H1 (cell line): Measurements from ENCODE around the gene MPRIP. TPM values are rescaled to one million over a fixed set of nuclear protein-coding genes. Genes with fewer than 3 reads are reported as not detected.

Source experiments
- CTCF ChIA-PET: fragments of 300-600 bp; sonication (Branson Sonifier 250); formaldehyde crosslinking; loops from one replicate; lab custom pipeline; 2021; ENCODE audit not compliant: partially characterized antibody; lab: Charles Lee
- POLR2A ChIA-PET: fragments of 300-600 bp; sonication (Branson Sonifier 250); formaldehyde crosslinking; loops from one replicate; lab custom pipeline; 2021; ENCODE audit warnings: inconsistent platforms; ENCODE audit not compliant: partially characterized antibody; lab: Charles Lee
- DNase-seq, 2 experiments: peaks; one replicate each; pipeline versions ENCODE4 v3.0.0 to v3.0.0-alpha.2; 2010 to 2022; ENCODE audit warnings: low spot score in 2 of 2, low read depth in 1 of 2, mixed read lengths in 1 of 2
- FAIRE-seq: peaks from 2 replicates; lab custom pipeline; 2011; peaks lifted over from hg19 to GRCh38; lab: Jason Lieb, UNC
- H2AFZ ChIP-seq: 2 replicates; pipeline ENCODE4 v1.8.1; 2012; ENCODE audit warnings: low read length, inconsistent platforms
- H2AK5ac ChIP-seq: 2 replicates; pipeline ENCODE4 v1.6.1; 2013; ENCODE audit warnings: low read depth, low read length
- H2BK120ac ChIP-seq: replicated peaks from 2 replicates; pipeline ENCODE3; 2013; ENCODE audit warnings: low read depth, low read length, inconsistent platforms
- H2BK12ac ChIP-seq: 2 replicates; pipeline ENCODE4 v1.6.1; 2013; ENCODE audit warnings: low read depth, low read length
- H2BK15ac ChIP-seq: 2 replicates; pipeline ENCODE4 v1.6.1; 2013; ENCODE audit warnings: low read length
- H2BK20ac ChIP-seq: 2 replicates; pipeline ENCODE4 v1.6.1; 2013; ENCODE audit warnings: low read length
- H2BK5ac ChIP-seq: 2 replicates; pipeline ENCODE4 v1.6.1; 2013; ENCODE audit warnings: low read depth, low read length
- H3K14ac ChIP-seq: 2 replicates; pipeline ENCODE4 v1.6.1; 2013; ENCODE audit warnings: inconsistent platforms; ENCODE audit not compliant: insufficient read length
- H3K18ac ChIP-seq: 2 replicates; pipeline ENCODE4 v1.6.1; 2013; ENCODE audit warnings: low read length; ENCODE audit errors: extremely low read depth
- H3K23ac ChIP-seq: 2 replicates; pipeline ENCODE4 v1.6.1; 2013; ENCODE audit warnings: inconsistent platforms; ENCODE audit not compliant: insufficient read length
- H3K23me2 ChIP-seq: 2 replicates; pipeline ENCODE4 v1.6.1; 2013; ENCODE audit warnings: low read depth, low read length
- H3K27ac ChIP-seq: 2 replicates; pipeline ENCODE4 v1.6.1; 2011; ENCODE audit warnings: low read depth, low read length, inconsistent platforms
- H3K27me3 ChIP-seq, 4 experiments: replicated peaks in 1 of 4; 1 replicate in 1 of 4; 2 replicates in 3 of 4; pipeline versions ENCODE4 v1.6.1 to v1.8.1; 2011 to 2013; ENCODE audit warnings: low read length in 3 of 4, mild to moderate bottlenecking in 3 of 4, inconsistent platforms in 2 of 4, mixed read lengths in 2 of 4, moderate library complexity in 1 of 4; ENCODE audit not compliant: control insufficient read depth in 3 of 4, insufficient read depth in 3 of 4; ENCODE audit errors: extremely low read depth in 1 of 4
- H3K36me3 ChIP-seq, 4 experiments: 2 replicates each; pipeline versions ENCODE4 v1.6.1 to v1.8.1; 2011 to 2013; ENCODE audit warnings: mild to moderate bottlenecking in 4 of 4, low read length in 3 of 4, moderate library complexity in 2 of 4, control low read depth in 1 of 4, inconsistent platforms in 1 of 4; ENCODE audit not compliant: insufficient read depth in 4 of 4, control insufficient read depth in 2 of 4
- H3K4ac ChIP-seq: replicated peaks from 2 replicates; pipeline ENCODE3; 2013; ENCODE audit warnings: low read length, low read depth, mixed read lengths, inconsistent platforms; ENCODE audit not compliant: insufficient read length
- H3K4me1 ChIP-seq, 4 experiments: replicated peaks in 1 of 4; 1 replicate in 1 of 4; 2 replicates in 3 of 4; pipeline versions ENCODE4 v1.6.1 to v1.8.1; 2011 to 2013; ENCODE audit warnings: low read length in 3 of 4, inconsistent platforms in 2 of 4, mixed read lengths in 1 of 4; ENCODE audit not compliant: insufficient read depth in 4 of 4, control insufficient read depth in 3 of 4
- H3K4me2 ChIP-seq, 2 experiments: 2 replicates each; pipeline versions ENCODE4 v1.6.1 to v1.8.1; 2011 to 2013; ENCODE audit warnings: low read depth in 2 of 2, low read length in 2 of 2, control low read depth in 1 of 2, inconsistent platforms in 1 of 2, mild to moderate bottlenecking in 1 of 2; ENCODE audit not compliant: insufficient read depth in 1 of 2
- H3K4me3 ChIP-seq, 4 experiments: fragments of 200-600, 300-600 bp in 1 of 4; sonication (generic), shearing (Covaris generic), sonication (Bioruptor Twin) in 1 of 4; 2 replicates each; pipeline versions ENCODE4 v1.5.1 to v1.8.1; 2011 to 2016; ENCODE audit warnings: low read length in 4 of 4, low read depth in 3 of 4, control low read depth in 2 of 4, inconsistent platforms in 2 of 4, mild to moderate bottlenecking in 2 of 4, mixed read lengths in 1 of 4, moderate library complexity in 1 of 4; ENCODE audit not compliant: insufficient read depth in 2 of 4; ENCODE audit errors: extremely low read depth in 1 of 4
- H3K56ac ChIP-seq: replicated peaks from 2 replicates; pipeline ENCODE3; 2013; ENCODE audit warnings: low read depth, mild to moderate bottlenecking, mixed read lengths, low read length, inconsistent platforms; ENCODE audit not compliant: insufficient read length
- H3K79me1 ChIP-seq: 2 replicates; pipeline ENCODE4 v1.6.1; 2013; ENCODE audit warnings: low read depth, low read length, control low read depth
- H3K79me2 ChIP-seq, 2 experiments: 2 replicates each; pipeline versions ENCODE4 v1.6.1 to v1.8.1; 2012 to 2013; ENCODE audit warnings: low read length in 2 of 2, mild to moderate bottlenecking in 2 of 2, inconsistent platforms in 1 of 2; ENCODE audit not compliant: insufficient read depth in 2 of 2, control insufficient read depth in 1 of 2
- H3K9ac ChIP-seq, 4 experiments: replicated peaks in 1 of 4; 1 replicate in 1 of 4; 2 replicates in 3 of 4; pipeline versions ENCODE4 v1.6.1 to v1.8.1; 2011 to 2013; ENCODE audit warnings: low read depth in 3 of 4, low read length in 3 of 4, control low read depth in 2 of 4, mild to moderate bottlenecking in 2 of 4, moderate library complexity in 2 of 4, inconsistent platforms in 1 of 4; ENCODE audit errors: extremely low read depth in 1 of 4
- H3K9me3 ChIP-seq, 2 experiments: 2 replicates each; pipeline versions ENCODE4 v1.6.1 to v1.8.1; 2012 to 2013; ENCODE audit warnings: mild to moderate bottlenecking in 2 of 2, moderate library complexity in 2 of 2, control low read depth in 1 of 2, inconsistent platforms in 1 of 2, low read depth in 1 of 2, low read length in 1 of 2, mixed read lengths in 1 of 2; ENCODE audit not compliant: insufficient read depth in 2 of 2
- H4K20me1 ChIP-seq, 2 experiments: replicated peaks in 1 of 2; 2 replicates each; pipeline versions ENCODE3 to v1.8.1; 2011 to 2013; ENCODE audit warnings: inconsistent platforms in 2 of 2, low read length in 2 of 2, mild to moderate bottlenecking in 1 of 2; ENCODE audit not compliant: insufficient read depth in 2 of 2, control insufficient read depth in 1 of 2
- H4K5ac ChIP-seq: 2 replicates; pipeline ENCODE4 v1.6.1; 2013; ENCODE audit warnings: low read length, low read depth, mixed read lengths, inconsistent platforms; ENCODE audit not compliant: insufficient read length
- H4K8ac ChIP-seq: 2 replicates; pipeline ENCODE4 v1.8.0; 2013; ENCODE audit warnings: mild to moderate bottlenecking, moderate library complexity, low read length, inconsistent platforms; ENCODE audit not compliant: insufficient read depth; ENCODE audit errors: extremely low read depth
- H4K91ac ChIP-seq: replicated peaks from 2 replicates; pipeline ENCODE3; 2013; ENCODE audit warnings: low read length, mixed read lengths, inconsistent platforms; ENCODE audit not compliant: insufficient read length
- CBX5 ChIP-seq: fragments of 300-800, 300-1000 bp; sonication (generic); IDR thresholded peaks from 2 replicates; pipeline ENCODE4 v1.7.1; 2016; ENCODE audit warnings: antibody characterized with exemption, low read length, low read depth
- CTBP2 ChIP-seq: IDR thresholded peaks from 2 replicates; pipeline ENCODE4 v1.7.0; 2011; ENCODE audit warnings: borderline replicate concordance, mild to moderate bottlenecking, moderate library complexity, mixed read lengths, low read length; ENCODE audit not compliant: insufficient read depth, insufficient read length
- EP300 ChIP-seq, 2 experiments: IDR thresholded peaks; 1 replicate in 1 of 2; 2 replicates in 1 of 2; pipeline ENCODE4 v1.6.1; 2011 to 2012; ENCODE audit warnings: low read depth in 2 of 2, low read length in 2 of 2, mild to moderate bottlenecking in 2 of 2, borderline replicate concordance in 1 of 2, inconsistent platforms in 1 of 2, moderate library complexity in 1 of 2
- HDAC2 ChIP-seq, 2 experiments: fragments of 300-600 bp in 1 of 2; sonication (generic) in 1 of 2; IDR thresholded peaks; 2 replicates each; pipeline ENCODE4 v1.6.1; 2011 to 2012; ENCODE audit warnings: low read depth in 2 of 2, low read length in 2 of 2, mild to moderate bottlenecking in 2 of 2, moderate library complexity in 2 of 2, borderline replicate concordance in 1 of 2, inconsistent platforms in 1 of 2
- JUN ChIP-seq: IDR thresholded peaks from 2 replicates; pipeline ENCODE4 v1.6.1; 2011; ENCODE audit warnings: low read depth, mild to moderate bottlenecking, improper control_type of control experiment, low read length
- PHF8 ChIP-seq: fragments of 200-600 bp; sonication (generic); conservative IDR thresholded peaks from 2 replicates; pipeline ENCODE4 v1.7.1; 2012; ENCODE audit warnings: low read depth, mild to moderate bottlenecking, inconsistent platforms, low read length, moderate library complexity
- POLR2A ChIP-seq, 2 experiments: IDR thresholded peaks; 1 replicate in 1 of 2; 2 replicates in 1 of 2; pipeline ENCODE4 v1.6.1; 2011; ENCODE audit warnings: low read depth in 2 of 2, low read length in 2 of 2, mild to moderate bottlenecking in 2 of 2; ENCODE audit errors: control extremely low read depth in 1 of 2
- POLR2AphosphoS5 ChIP-seq: IDR thresholded peaks from 2 replicates; pipeline ENCODE4 v1.6.1; 2011; ENCODE audit warnings: low read depth, low read length
- POU5F1 ChIP-seq: IDR thresholded peaks from 2 replicates; pipeline ENCODE4 v1.6.1; 2011; ENCODE audit warnings: low read depth, mild to moderate bottlenecking, low read length, moderate library complexity
- RBBP5 ChIP-seq: IDR thresholded peaks from 2 replicates; pipeline ENCODE4 v1.7.1; 2012; ENCODE audit warnings: low read depth, mild to moderate bottlenecking, inconsistent platforms, low read length, moderate library complexity, borderline replicate concordance
- WGBS, 2 experiments: shearing (Covaris generic) in 1 of 2; methylation state at CpG; one replicate each; pipeline versions ENCODE4 v1.1.6 to v1.1.7; 2013 to 2015; ENCODE audit warnings: low lambda C conversion rate in 2 of 2, mixed read lengths in 2 of 2, inconsistent platforms in 1 of 2, low coverage in 1 of 2, missing lambda C conversion rate in 1 of 2; ENCODE audit not compliant: insufficient replicate concordance in 2 of 2, insufficient coverage in 1 of 2, insufficient read length in 1 of 2; ENCODE audit errors: extremely low coverage in 1 of 2, missing lambda C conversion rate in 1 of 2; 5-methylcytosine and 5-hydroxymethylcytosine counted together
- polyA plus RNA-seq, 7 experiments: library from polyadenylated mRNA; depleted of rRNA in 3 of 7; stranded (reverse) in 5 of 7; unstranded in 2 of 7; fragments of >200 nt in 5 of 7; fragments of 200-250 nt in 2 of 7; gene quantifications; 1 replicate in 5 of 7; 2 replicates in 1 of 7; 4 replicates in 1 of 7; pipeline versions ENCODE4 v1.2.1 to v1.2.3, GENCODE V29; 2011 to 2013; ENCODE audit warnings: missing spikeins in 2 of 7, mixed read lengths in 2 of 7
- total RNA-seq: library from RNA; stranded (reverse); fragmentation: NEBNext Ultra II Directional; extraction: Animal tissue kit (Norgen Biotek cat#: 25700); gene quantifications from 2 replicates; pipeline ENCODE4 v1.2.1, GENCODE V29; 2021
- TF ChIP-seq, protein P1 (sequence below): IDR thresholded peaks from 2 replicates; pipeline ENCODE4 v1.6.1; 2011; ENCODE audit warnings: low read length, improper control_type of control experiment
- TF ChIP-seq, protein P2 (sequence below): IDR thresholded peaks from 2 replicates; pipeline ENCODE4 v1.6.1; 2012; ENCODE audit warnings: inconsistent platforms

MPRIP gene
- total and polyA plus RNA-seq, 2 of the 8 experiments (the other 6 are each of a cell fraction or from before 2014, with no cell fraction given) = 48.6 to 146 TPM

DNA sequence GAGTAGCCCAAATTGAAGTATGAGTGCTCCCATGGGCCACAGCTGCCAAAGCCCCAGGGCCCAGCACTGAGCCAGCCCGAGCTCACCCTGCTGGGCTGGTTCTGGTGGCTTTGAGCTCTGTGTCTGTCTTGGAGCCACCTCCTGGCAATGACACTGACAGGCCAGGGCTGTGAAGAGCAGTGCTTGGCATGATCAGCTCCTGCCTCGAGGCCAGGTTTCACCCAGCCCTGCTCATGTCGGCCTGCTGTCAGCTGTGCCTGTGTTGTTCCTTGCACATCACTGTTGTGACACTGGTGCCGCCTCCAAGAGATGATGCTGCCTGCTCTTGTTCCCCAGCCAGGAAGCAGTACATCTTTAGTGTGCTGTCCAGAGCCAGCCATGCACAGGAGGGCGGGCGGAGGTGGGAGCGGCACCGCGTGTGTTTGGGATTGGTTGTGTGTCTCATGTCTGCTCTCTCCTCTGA lies 137.9 kb downstream of the MPRIP start:
- Histone ChIP-seq H2BK12ac (no peak overlapping the region), H4K20me1 (peaks cover 0 to 13% of the 10 kb centered on the region in 2 experiments), H3K27me3 (no peaks in the 10 kb centered on the region), H4K91ac (no peak overlapping the region), H3K4me2 (no peak overlapping the region), H2BK5ac (no peak overlapping the region), H3K56ac (no peak overlapping the region), H3K4me1 (no peaks in the 10 kb centered on the region), H3K79me1 (no peaks in the 10 kb centered on the region), H2BK15ac (no peak overlapping the region), H3K4ac (no peak overlapping the region), H3K9me3 (no peaks in the 10 kb centered on the region), H3K4me3 (no peak overlapping the region), H3K27ac (no peak overlapping the region), H3K9ac (no peak overlapping the region), H4K8ac (no peak overlapping the region), H3K14ac (no peak overlapping the region), H2BK120ac (no peak overlapping the region), H3K18ac (no peak overlapping the region), H3K36me3 (peaks cover 2 to 36% (median 20%) of the 10 kb centered on the region in 4 experiments; a peak in 6 of 8 replicates), H4K5ac (no peak overlapping the region), H2AFZ (no peak overlapping the region), H3K23ac (no peak overlapping the region), H2AK5ac (no peak overlapping the region), H3K23me2 (no peaks in the 10 kb centered on the region), H2BK20ac (no peak overlapping the region), H3K79me2 (no peaks in the 10 kb centered on the region)
- ChIA-PET POLR2A (no interaction called here), CTCF (interaction anchor here (0.8 kb wide), 1 partner anchor 11 kb away, joined by 3 read pairs; no protein-coding TSS in a partner anchor)
- 97% methylated on average over 9 of the region's 9 CpGs; no CpG with 5 or more reads in 1 of the 2 experiments for WGBS, 2 experiments
- DNase-seq (no peak), FAIRE-seq (no peak)
- TF ChIP-seq, protein P1, sequence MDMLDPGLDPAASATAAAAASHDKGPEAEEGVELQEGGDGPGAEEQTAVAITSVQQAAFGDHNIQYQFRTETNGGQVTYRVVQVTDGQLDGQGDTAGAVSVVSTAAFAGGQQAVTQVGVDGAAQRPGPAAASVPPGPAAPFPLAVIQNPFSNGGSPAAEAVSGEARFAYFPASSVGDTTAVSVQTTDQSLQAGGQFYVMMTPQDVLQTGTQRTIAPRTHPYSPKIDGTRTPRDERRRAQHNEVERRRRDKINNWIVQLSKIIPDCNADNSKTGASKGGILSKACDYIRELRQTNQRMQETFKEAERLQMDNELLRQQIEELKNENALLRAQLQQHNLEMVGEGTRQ = no peak
- TF ChIP-seq RBBP5 (no peak), POLR2AphosphoS5 (no peak), PHF8 (no peak), CBX5 (no peak), HDAC2 (IDR thresholded peaks at IDR 0.05; ENCODE audit: borderline replicate concordance in 1 of 2, low read depth in 2 of 2, low read length in 2 of 2) (no peak), POU5F1 (no peak), EP300 (IDR thresholded peaks at IDR 0.05; ENCODE audit: borderline replicate concordance in 1 of 2, low read depth in 2 of 2, low read length in 2 of 2) (no peak), JUN (no peak), CTBP2 (no peak), POLR2A (IDR thresholded peaks at IDR 0.05; ENCODE audit: control extremely low read depth in 1 of 2, low read depth in 2 of 2, low read length in 2 of 2) (no peak)
- TF ChIP-seq, protein P2, sequence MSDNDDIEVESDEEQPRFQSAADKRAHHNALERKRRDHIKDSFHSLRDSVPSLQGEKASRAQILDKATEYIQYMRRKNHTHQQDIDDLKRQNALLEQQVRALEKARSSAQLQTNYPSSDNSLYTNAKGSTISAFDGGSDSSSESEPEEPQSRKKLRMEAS = no peak
